Prostate gland (tissue), 2 donors: Measurements from ENCODE around the gene CXCL5.

Experiments used
- POLR2A ChIP-seq: fragments of 450-650 bp; IDR thresholded peaks from one replicate; pipeline ENCODE4 v1.6.1; 2016; ENCODE audit warnings: antibody characterized with exemption, mild to moderate bottlenecking
- POLR2AphosphoS5 ChIP-seq: sonication (generic); formaldehyde crosslinking; IDR thresholded peaks from one replicate; pipeline ENCODE4 v1.6.1; 2017; ENCODE audit warnings: antibody characterized with exemption
- TF ChIP-seq, protein P1 (sequence below), 4 experiments: fragments of 200-600 bp in 2 of 4; fragments of 450-650 bp in 2 of 4; sonication (generic) in 2 of 4; IDR thresholded peaks; 1 replicate in 3 of 4; 2 replicates in 1 of 4; pipeline ENCODE4 v1.5.1; 2016 to 2019; ENCODE audit warnings: antibody characterized with exemption in 4 of 4, mild to moderate bottlenecking in 2 of 4, moderate library complexity in 2 of 4

DNA sequence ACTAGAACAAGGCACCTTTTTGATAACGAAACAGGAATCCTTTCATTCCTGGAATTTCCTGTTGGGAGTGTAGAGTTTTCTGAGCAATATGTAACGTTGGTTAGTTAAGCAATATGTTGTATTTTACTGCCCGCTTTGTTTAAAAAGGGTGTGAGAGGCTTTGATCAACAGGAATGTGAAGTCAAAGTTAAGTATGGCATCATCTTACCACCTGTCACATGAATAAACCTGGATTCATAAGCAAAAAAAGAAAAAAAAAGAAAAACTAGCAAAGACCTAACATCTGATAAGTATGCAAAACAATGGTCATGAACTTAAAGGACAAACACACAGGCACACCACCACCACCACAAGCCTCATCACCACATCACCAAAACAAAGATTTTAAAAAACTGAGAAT is 7.1 kb upstream of the CXCL5 start:
- TF ChIP-seq, protein P1, sequence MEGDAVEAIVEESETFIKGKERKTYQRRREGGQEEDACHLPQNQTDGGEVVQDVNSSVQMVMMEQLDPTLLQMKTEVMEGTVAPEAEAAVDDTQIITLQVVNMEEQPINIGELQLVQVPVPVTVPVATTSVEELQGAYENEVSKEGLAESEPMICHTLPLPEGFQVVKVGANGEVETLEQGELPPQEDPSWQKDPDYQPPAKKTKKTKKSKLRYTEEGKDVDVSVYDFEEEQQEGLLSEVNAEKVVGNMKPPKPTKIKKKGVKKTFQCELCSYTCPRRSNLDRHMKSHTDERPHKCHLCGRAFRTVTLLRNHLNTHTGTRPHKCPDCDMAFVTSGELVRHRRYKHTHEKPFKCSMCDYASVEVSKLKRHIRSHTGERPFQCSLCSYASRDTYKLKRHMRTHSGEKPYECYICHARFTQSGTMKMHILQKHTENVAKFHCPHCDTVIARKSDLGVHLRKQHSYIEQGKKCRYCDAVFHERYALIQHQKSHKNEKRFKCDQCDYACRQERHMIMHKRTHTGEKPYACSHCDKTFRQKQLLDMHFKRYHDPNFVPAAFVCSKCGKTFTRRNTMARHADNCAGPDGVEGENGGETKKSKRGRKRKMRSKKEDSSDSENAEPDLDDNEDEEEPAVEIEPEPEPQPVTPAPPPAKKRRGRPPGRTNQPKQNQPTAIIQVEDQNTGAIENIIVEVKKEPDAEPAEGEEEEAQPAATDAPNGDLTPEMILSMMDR (IDR thresholded peaks at IDR 0.05): no peak
- no peak for TF ChIP-seq POLR2A
- TF ChIP-seq POLR2AphosphoS5: no peak
